Hematopoietic multipotent progenitor cell treated with erythropoietin and hydrocortisone succinate and interleukin-3 and kit ligand, for 8 days (in vitro differentiated cells): Measurements from ENCODE around the gene GPR183.
"Not testable (repeated sequence)": the region's sequence is repeated elsewhere in the genome, so short reads cannot be mapped to it uniquely, and the experiment has no call there.

Experiments used
- DNase-seq: peaks from one replicate; pipeline ENCODE4 v3.0.0-alpha.2; 2015

Gene GPR183

GRCh38 chr13:99265821-99266426 is 41.3 kb downstream of the GPR183 start:
- peak; percentile 73 for DNase-seq

GRCh38 chr13:99265162-99265800 is 41.9 kb downstream of the GPR183 start:
- no peak for DNase-seq

- no peak for DNase-seq
Observed at GRCh38 chr13:99264051-99264450, 43.1 kb downstream of the GPR183 start.

GRCh38 chr13:99263126-99263785 is 43.9 kb downstream of the GPR183 start:
- DNase-seq = no peak

GRCh38 chr13:99261059-99261458 is 46.1 kb downstream of the GPR183 start:
- DNase-seq = no peak

GRCh38 chr13:99260216-99260615 is 47.0 kb downstream of the GPR183 start:
- DNase-seq = no peak

GRCh38 chr13:99258946-99259345 is 48.3 kb downstream of the GPR183 start:
- no peak for DNase-seq

- no peak for DNase-seq
Observed at GRCh38 chr13:99258210-99258860, 48.9 kb downstream of the GPR183 start, which contains the start of gene GPR18. GPR18 (minus strand) TSS chr13:99258379; CDS start chr13:99255872, 2,507 bp downstream.

GRCh38 chr13:99257291-99257690 is 49.9 kb downstream of the GPR183 start:
- no peak for DNase-seq

- DNase-seq = no peak
Observed at GRCh38 chr13:99256709-99257108, 50.5 kb downstream of the GPR183 start.

- no peak for DNase-seq
Observed at GRCh38 chr13:99256283-99256682, 50.9 kb downstream of the GPR183 start.

GRCh38 chr13:99255271-99255670 is 51.9 kb downstream of the GPR183 start:
- no peak for DNase-seq

- no peak for DNase-seq
Observed at GRCh38 chr13:99254830-99255229, 52.4 kb downstream of the GPR183 start.

- no peak for DNase-seq
Observed at GRCh38 chr13:99251921-99252320, 55.3 kb downstream of the GPR183 start.

GRCh38 chr13:99250982-99251825 is 56.0 kb downstream of the GPR183 start:
- no peak for DNase-seq

GRCh38 chr13:99249606-99250005 is 57.6 kb downstream of the GPR183 start:
- not testable (repeated sequence) for DNase-seq

GRCh38 chr13:99249178-99249577 is 58.0 kb downstream of the GPR183 start:
- not testable (repeated sequence) for DNase-seq

GRCh38 chr13:99246100-99246499 is 61.1 kb downstream of the GPR183 start:
- DNase-seq = no peak
